KBM-7 (cell line): ENCODE results near the gene KIAA0930.
A peak's percentile ranks its signal among the peaks of the same experiment; 100 is the strongest.

Experiments used
- DNase-seq: peaks from one replicate; pipeline ENCODE4 v3.0.0-alpha.2; 2015
- in situ Hi-C: fragments of 300-500 bp; cut with MboI; formaldehyde crosslinking; loops from 2 replicates; pipeline ENCODE4 v1.14.3; 2020; ENCODE audit warnings: low sequenced_read_pairs, low pct_unique_long_range_greater_than_20kb, mixed read lengths

KIAA0930 gene

GRCh38 chr22:45223304-45224117, 17.2 kb downstream of the KIAA0930 start:
- no peak for DNase-seq
- in situ Hi-C loops: no loop called here

GRCh38 chr22:45221201-45221600, 19.5 kb downstream of the KIAA0930 start:
- in situ Hi-C loops: no loop called here

GRCh38 chr22:45218976-45219375, 21.7 kb downstream of the KIAA0930 start:
- in situ Hi-C loops: no loop called here
- DNase-seq: no peak

More at GRCh38 chr22:45221201-45221600, 19.5 kb downstream of the KIAA0930 start:
- DNase-seq: no peak

- in situ Hi-C loops: no loop called here
- DNase-seq: no peak
Measured at GRCh38 chr22:45217806-45218205, 22.9 kb downstream of the KIAA0930 start.

GRCh38 chr22:45217345-45217744, 23.3 kb downstream of the KIAA0930 start:
- DNase-seq: no peak
- in situ Hi-C loops: no loop called here

GRCh38 chr22:45216133-45217003, 24.3 kb downstream of the KIAA0930 start:
- no peak for DNase-seq
- in situ Hi-C loops: no loop called here

GRCh38 chr22:45212992-45213751, 27.5 kb downstream of the KIAA0930 start:
- DNase-seq: peak; percentile 62
- in situ Hi-C loops: no loop called here

- DNase-seq: no peak
- in situ Hi-C loops: no loop called here
Measured at GRCh38 chr22:45212306-45212709, 28.4 kb downstream of the KIAA0930 start.

- in situ Hi-C loops: no loop called here
- no peak for DNase-seq
Measured at GRCh38 chr22:45211848-45212247, 28.8 kb downstream of the KIAA0930 start.

- in situ Hi-C loops: no loop called here
Measured at GRCh38 chr22:45211435-45211834, 29.3 kb downstream of the KIAA0930 start.

GRCh38 chr22:45210991-45211390, 29.7 kb downstream of the KIAA0930 start:
- in situ Hi-C loops: no loop called here
- DNase-seq: no peak

More at GRCh38 chr22:45211435-45211834, 29.3 kb downstream of the KIAA0930 start:
- no peak for DNase-seq

GRCh38 chr22:45210577-45210976, 30.1 kb downstream of the KIAA0930 start:
- no peak for DNase-seq
- in situ Hi-C loops: no loop called here

GRCh38 chr22:45210174-45210573, 30.5 kb downstream of the KIAA0930 start:
- no peak for DNase-seq
- in situ Hi-C loops: no loop called here

- in situ Hi-C loops: no loop called here
- peak; percentile 39 for DNase-seq
Measured at GRCh38 chr22:45208993-45209838, 31.5 kb downstream of the KIAA0930 start.

- in situ Hi-C loops: no loop called here
- DNase-seq: no peak
Measured at GRCh38 chr22:45208696-45208992, 32.0 kb downstream of the KIAA0930 start.

- DNase-seq: no peak
- in situ Hi-C loops: no loop called here
Measured at GRCh38 chr22:45207981-45208664, 32.6 kb downstream of the KIAA0930 start.

GRCh38 chr22:45207533-45207932, 33.2 kb downstream of the KIAA0930 start:
- in situ Hi-C loops: no loop called here
- no peak for DNase-seq

- in situ Hi-C loops: no loop called here
- no peak for DNase-seq
Measured at GRCh38 chr22:45206233-45206632, 34.5 kb downstream of the KIAA0930 start.
